ENCODE results near the gene PSMC3.
A peak's percentile ranks its signal among the peaks of the same experiment; 100 is the strongest.

Gene PSMC3

GRCh38 chr11:47394322-47395222 is 31.7 kb downstream of the PSMC3 start:
- DNase-seq (ENCODE audit: low read depth in 3 of 3) = peak in 2 of 3 experiments; percentile 41 to 59

DNA sequence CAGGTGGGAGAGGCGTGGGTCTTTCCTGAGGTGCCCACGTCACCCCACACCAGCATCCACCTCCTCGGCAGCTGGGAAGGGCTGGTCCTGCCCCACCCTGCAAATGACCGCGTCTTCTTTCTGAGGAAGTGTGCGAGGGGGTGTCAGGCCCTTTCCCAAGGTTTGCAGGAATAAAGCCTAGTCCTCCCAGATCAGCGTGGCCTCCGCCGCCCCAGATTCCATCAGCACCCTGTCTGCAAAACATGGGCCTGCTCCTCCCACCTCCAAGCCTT is 32.3 kb downstream of the PSMC3 start:
- no peak for DNase-seq (ENCODE audit: low read depth in 3 of 3)

- DNase-seq (ENCODE audit: low read depth in 3 of 3) = no peak
Measured at GRCh38 chr11:47393163-47394049, 32.8 kb downstream of the PSMC3 start.

- DNase-seq (ENCODE audit: low read depth in 3 of 3) = no peak
Measured at GRCh38 chr11:47392546-47393162, 33.6 kb downstream of the PSMC3 start.

GRCh38 chr11:47391711-47392432 is 34.4 kb downstream of the PSMC3 start:
- no peak for DNase-seq (ENCODE audit: low read depth in 3 of 3)

GRCh38 chr11:47391077-47391583 is 35.1 kb downstream of the PSMC3 start:
- no peak for DNase-seq (ENCODE audit: low read depth in 3 of 3)

DNA sequence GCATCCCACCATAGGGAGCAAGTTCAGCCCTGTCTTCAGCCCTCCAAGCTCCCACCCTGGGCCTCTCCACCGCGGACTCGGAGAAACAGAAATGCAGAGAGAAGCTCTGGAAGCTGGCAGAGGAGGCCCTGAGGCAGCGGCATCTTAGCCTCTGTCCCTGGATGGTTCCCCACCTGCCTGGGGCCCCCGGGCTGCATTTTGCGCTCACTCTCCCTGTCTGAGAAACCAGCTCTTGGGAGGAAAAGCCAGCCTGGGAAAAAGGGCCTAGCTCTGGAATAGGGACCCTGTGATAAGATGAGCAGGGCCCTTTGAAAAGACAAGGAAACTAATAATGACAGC is 35.8 kb downstream of the PSMC3 start:
- no peak for DNase-seq (ENCODE audit: low read depth in 3 of 3)

- DNase-seq (ENCODE audit: low read depth in 3 of 3) = no peak
Measured at GRCh38 chr11:47389577-47390421, 36.4 kb downstream of the PSMC3 start.

- no peak for DNase-seq (ENCODE audit: low read depth in 3 of 3)
Measured at GRCh38 chr11:47388697-47389576, 37.3 kb downstream of the PSMC3 start.

DNA sequence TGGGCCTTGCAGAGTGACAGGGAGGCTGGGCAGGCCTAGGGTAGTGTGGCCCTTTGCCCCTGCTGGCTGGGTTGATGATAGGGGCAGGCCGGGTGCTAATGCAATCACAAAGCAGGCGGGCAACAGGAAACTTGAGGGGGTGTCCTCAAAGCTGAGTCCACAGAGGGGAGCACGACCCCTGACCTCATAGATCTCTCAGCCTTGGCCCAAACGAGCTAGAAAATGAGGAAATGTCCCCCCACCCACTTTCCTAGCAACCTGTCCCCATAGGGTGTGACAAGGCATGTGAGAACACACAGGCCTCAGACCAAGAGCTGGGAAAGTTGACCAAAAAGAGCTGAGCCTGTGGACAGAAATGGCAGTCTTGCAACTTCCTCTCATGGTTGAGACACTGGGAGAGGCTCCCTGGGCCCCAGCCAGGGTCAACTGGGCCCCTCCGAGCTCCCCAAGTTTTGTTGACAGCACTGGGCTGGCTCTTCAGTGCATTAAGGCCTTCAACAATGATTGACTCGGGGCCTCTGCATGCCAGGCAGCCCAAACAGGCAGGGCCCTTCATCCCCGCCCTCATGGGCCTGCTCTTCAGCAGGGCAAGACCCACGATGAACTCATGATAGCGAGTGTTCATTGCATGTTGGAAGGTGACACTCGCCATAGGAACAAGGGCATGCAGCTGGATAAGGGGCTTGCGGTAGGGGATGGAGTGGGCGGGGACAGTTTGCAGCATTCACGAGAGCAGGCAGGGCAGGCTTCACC is 38.1 kb downstream of the PSMC3 start:
- DNase-seq (ENCODE audit: low read depth in 3 of 3) = no peak

- DNase-seq (ENCODE audit: low read depth in 3 of 3) = no peak
Measured at GRCh38 chr11:47384498-47384897, 41.7 kb downstream of the PSMC3 start.

DNA sequence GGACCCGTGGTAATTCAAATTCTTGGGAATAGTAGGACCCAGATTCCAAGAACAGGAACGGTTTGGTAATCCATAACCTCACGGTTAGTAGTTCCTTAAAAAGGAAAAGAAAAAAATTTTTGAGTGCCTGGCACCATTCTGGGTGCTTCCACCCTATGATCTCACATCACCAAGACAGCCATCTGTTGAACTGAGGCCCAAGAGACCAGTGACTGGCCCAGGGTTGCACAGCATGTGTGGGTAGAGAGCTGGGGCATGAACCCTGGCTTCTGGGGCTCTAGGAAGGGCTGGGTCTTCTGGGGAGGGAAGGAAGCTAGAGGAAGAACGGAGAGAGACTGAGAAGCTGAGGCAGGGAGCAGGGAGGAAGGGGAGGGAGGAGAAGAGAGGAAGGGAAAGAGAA is 43.2 kb downstream of the PSMC3 start:
- DNase-seq (ENCODE audit: low read depth in 3 of 3) = no peak

GRCh38 chr11:47380078-47380477 is 46.2 kb downstream of the PSMC3 start:
- no peak for DNase-seq (ENCODE audit: low read depth in 3 of 3)

DNA sequence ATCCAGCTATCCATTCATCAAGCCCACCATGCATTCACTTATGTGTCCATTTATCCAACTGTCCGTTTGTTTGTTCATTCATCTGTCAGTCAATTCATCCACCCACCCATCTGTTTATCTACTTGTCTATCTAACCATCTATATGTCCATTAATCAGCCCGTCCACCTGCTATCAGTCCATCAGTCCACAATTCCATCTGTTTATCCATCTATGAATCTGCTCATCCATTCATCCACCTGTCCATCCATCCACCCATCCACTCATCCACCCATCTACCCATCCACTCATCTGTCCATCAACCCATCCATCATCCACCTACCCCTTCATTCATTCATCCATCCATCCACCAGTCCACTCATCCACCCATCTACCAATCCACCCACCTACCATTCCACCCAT is 46.9 kb downstream of the PSMC3 start:
- no peak for DNase-seq (ENCODE audit: low read depth in 3 of 3)

DNA sequence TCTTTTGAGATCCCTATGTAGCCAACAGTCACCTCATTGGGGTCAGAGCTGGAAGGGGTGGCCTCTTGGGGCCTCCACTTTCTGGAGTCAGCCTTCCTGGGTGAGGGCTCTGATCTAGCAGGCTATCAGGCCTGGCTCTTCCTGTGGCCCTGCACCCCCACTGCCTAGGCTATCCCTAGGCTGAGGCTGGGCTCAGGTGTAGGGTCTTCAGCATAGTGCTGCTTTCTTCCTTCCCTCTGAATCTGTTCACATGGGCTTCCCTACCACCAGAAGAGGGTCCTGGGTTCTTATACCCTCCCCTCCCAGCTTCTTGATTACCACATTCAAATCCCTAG is 47.4 kb downstream of the PSMC3 start:
- DNase-seq (ENCODE audit: low read depth in 3 of 3) = no peak

GRCh38 chr11:47378010-47378835 is 48.0 kb downstream of the PSMC3 start, which contains the start of gene SPI1:
TSS of gene SPI1 (minus strand) at chr11:47378547. CDS start at chr11:47378353, 194 bp downstream.
- no peak for DNase-seq (ENCODE audit: low read depth in 3 of 3)

GRCh38 chr11:47377571-47378009 is 48.6 kb downstream of the PSMC3 start:
- no peak for DNase-seq (ENCODE audit: low read depth in 3 of 3)
